Temporal lobe (tissue), 2 donors: Measurements from ENCODE around the gene CCDC201. TPM values are rescaled to one million over a fixed set of nuclear protein-coding genes. Genes with fewer than 3 reads are reported as not detected.

Source experiments
- small RNA-seq: library from RNA; depleted of rRNA; stranded (forward); fragments of <200 nt; gene quantifications from one replicate; pipeline ENCODE3, GENCODE V24; 2014; ENCODE audit warnings: low replicate concordance
- total RNA-seq: library from RNA; depleted of rRNA; stranded (reverse); fragments of >200 nt; gene quantifications from one replicate; pipeline ENCODE4 v1.2.3, GENCODE V29; 2014

Gene CCDC201
- total RNA-seq, 1 donor from 2014 or later: not detected

Small RNA genes lying within 50 kb of the gene (small RNA-seq; reads per million reads assigned to genes)
- not detected for gene RNU6-326P

Other genes starting within 250 kb of the CCDC201 start
- 0.25 TPM for gene IGFBP1, start 15.4 kb upstream of the CCDC201 start, total RNA-seq
- 5.2 TPM for gene IGFBP3, start 48.2 kb upstream of the CCDC201 start, total RNA-seq